GM12873 (cell line): ENCODE measurements around the gene ABCA8.

Experiments used
- CTCF ChIP-seq: IDR thresholded peaks from 2 replicates; pipeline ENCODE4 v1.5.1; 2012; ENCODE audit warnings: low read depth, mild to moderate bottlenecking, moderate library complexity, low read length, control low read depth; ENCODE audit not compliant: insufficient read depth; ENCODE audit errors: missing control alignments

ABCA8 gene

DNA sequence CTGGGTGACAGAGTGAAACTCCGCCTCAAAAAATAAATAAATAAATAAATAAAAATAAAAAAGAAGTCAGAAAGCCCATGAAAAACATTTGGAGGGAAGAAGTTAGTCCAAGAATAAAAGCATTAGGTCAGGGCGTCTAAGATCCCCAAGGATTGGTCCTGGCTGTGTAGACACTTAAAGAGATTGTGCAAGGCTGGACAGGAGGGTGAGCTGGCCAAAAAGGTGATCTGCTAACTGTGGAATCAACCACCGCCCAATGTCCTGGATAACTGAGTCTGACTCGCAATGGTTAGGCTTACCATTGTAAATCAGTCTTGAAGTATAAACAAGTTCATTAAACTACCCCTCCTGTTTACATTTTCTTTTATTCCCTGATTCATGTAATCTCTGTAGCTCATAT is 8.8 kb upstream of the ABCA8 start:
- no peak for TF ChIP-seq CTCF

- TF ChIP-seq CTCF: no peak
Observed at GRCh38 chr17:68961214-68961882, 6.2 kb upstream of the ABCA8 start.

DNA sequence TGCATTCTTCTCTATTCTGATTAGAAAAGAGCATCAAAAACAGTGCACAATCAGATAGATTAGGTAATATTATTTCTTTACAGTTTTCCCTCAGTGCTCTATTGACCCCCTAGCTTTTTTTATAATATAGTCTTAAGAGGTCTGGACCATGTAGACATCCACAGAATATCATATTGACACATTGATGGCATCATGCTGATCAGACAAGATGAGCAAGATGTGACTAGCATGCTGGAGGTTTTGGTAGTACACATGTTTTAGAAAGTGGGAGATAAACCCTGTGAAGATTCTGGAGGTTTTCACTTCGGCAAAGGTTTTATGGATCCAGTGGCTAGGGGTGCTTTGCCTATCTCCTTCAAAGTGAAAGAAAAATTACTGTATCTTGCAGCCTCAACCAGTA is 2.8 kb upstream of the ABCA8 start:
- TF ChIP-seq CTCF: no peak

GRCh38 chr17:68954146-68954896 is 871 bp downstream of the ABCA8 start:
- TF ChIP-seq CTCF: no peak

GRCh38 chr17:68953340-68953997 is 1.7 kb downstream of the ABCA8 start:
- TF ChIP-seq CTCF: no peak

GRCh38 chr17:68950725-68951124 is 4.5 kb downstream of the ABCA8 start:
- TF ChIP-seq CTCF: no peak

- TF ChIP-seq CTCF: no peak
Observed at GRCh38 chr17:68944435-68945035, 10.7 kb downstream of the ABCA8 start.
